SK-N-SH treated with all-trans-retinoic acid at 6 μM for 48 hours (cell line): ENCODE measurements around the gene KCNIP1.

ENCODE experiments used
- CREB5 ChIP-seq: fragments of 250-450 bp; sonication (Bioruptor Pico); IDR thresholded peaks from 2 replicates; pipeline ENCODE4 v1.5.1; 2020; ENCODE audit warnings: low read depth, mild to moderate bottlenecking, moderate library complexity
- ISL1 ChIP-seq: fragments of 250-450 bp; sonication (Bioruptor Pico); IDR thresholded peaks from 2 replicates; pipeline ENCODE4 v2.1.2; 2022; ENCODE audit warnings: mild to moderate bottlenecking, moderate library complexity
- OSR1 ChIP-seq: fragments of 250-450 bp; sonication (Bioruptor Pico); IDR thresholded peaks from 2 replicates; pipeline ENCODE4 v1.8.0; 2022; ENCODE audit warnings: moderate library complexity, mild to moderate bottlenecking, inconsistent platforms
- PATZ1 ChIP-seq: fragments of 250-450 bp; sonication (Bioruptor Pico); IDR thresholded peaks from 2 replicates; pipeline ENCODE4 v1.8.0; 2020; ENCODE audit warnings: mild to moderate bottlenecking, moderate library complexity, borderline replicate concordance
- RARB ChIP-seq: fragments of 250-450 bp; sonication (Bioruptor Pico); IDR thresholded peaks from 2 replicates; pipeline ENCODE4 v1.8.0; 2021; ENCODE audit warnings: mild to moderate bottlenecking, moderate library complexity
- TOX ChIP-seq: fragments of 250-450 bp; sonication (Bioruptor Pico); IDR thresholded peaks from 2 replicates; pipeline ENCODE4 v1.8.0; 2021; ENCODE audit warnings: mild to moderate bottlenecking, moderate library complexity, borderline replicate concordance
- ZFP3 ChIP-seq: fragments of 250-450 bp; sonication (Bioruptor Pico); IDR thresholded peaks from 2 replicates; pipeline ENCODE4 v1.5.0; 2020; ENCODE audit warnings: mild to moderate bottlenecking, moderate library complexity
- ZFP30 ChIP-seq: fragments of 450-650 bp; formaldehyde crosslinking; IDR thresholded peaks from 2 replicates; pipeline ENCODE4 v1.5.0; 2022; ENCODE audit warnings: mild to moderate bottlenecking, moderate library complexity
- ZNF565 ChIP-seq: fragments of 450-650 bp; formaldehyde crosslinking; conservative IDR thresholded peaks from 2 replicates; pipeline ENCODE4 v1.5.0; 2020; ENCODE audit warnings: low read depth, mild to moderate bottlenecking, moderate library complexity
- TF ChIP-seq, protein P1 (sequence below): fragments of 250-450 bp; sonication (Bioruptor Pico); IDR thresholded peaks from 2 replicates; pipeline ENCODE4 v1.5.1; 2021; ENCODE audit warnings: mild to moderate bottlenecking, moderate library complexity

DNA sequence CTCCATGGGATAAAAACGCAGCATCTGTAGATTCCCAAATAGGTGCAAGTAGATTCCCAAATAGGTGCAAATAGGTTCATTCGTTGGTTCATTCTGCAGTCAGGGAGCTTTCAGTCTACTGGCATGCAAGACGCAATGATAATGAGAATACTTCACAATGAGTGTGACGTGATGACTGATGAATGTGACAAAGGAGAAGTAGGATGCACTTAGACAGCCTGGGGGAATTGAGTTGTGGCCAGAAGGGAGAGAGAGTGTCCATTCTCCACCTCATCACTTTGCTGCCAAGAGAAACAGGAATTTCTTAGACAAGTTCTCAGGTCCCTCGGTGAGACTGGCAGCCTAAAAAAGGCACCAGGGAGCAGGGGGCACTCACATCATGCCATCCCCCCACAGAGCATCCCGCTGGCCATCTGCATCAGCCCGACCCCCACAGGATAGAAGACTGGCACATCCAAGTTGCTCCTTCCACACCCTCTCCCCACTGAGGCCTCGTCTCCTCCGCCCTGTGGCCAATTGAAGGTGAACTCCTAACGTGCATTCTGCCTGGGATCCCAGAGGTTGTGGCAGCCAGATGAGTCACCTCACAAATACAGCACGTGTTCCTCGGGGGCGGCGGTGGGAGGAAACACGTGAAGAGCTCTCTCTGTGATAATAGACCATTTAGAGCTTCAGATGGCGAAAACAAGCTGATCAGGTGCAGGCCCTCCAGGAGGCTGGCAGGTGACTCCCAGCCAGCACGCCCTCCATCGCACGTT is 19.9 kb upstream of the KCNIP1 start:
- no peak for TF ChIP-seq OSR1
- TF ChIP-seq RARB, result no peak
- TF ChIP-seq ZFP30 (CRISPR knock-in tag), result no peak
- TF ChIP-seq ZNF565 (CRISPR knock-in tag), result no peak
- TF ChIP-seq ISL1 (CRISPR knock-in tag), result no peak
- TF ChIP-seq TOX (CRISPR knock-in tag), result no peak
- TF ChIP-seq, protein P1, sequence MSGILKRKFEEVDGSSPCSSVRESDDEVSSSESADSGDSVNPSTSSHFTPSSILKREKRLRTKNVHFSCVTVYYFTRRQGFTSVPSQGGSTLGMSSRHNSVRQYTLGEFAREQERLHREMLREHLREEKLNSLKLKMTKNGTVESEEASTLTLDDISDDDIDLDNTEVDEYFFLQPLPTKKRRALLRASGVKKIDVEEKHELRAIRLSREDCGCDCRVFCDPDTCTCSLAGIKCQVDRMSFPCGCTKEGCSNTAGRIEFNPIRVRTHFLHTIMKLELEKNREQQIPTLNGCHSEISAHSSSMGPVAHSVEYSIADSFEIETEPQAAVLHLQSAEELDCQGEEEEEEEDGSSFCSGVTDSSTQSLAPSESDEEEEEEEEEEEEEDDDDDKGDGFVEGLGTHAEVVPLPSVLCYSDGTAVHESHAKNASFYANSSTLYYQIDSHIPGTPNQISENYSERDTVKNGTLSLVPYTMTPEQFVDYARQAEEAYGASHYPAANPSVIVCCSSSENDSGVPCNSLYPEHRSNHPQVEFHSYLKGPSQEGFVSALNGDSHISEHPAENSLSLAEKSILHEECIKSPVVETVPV (CRISPR knock-in tag), result no peak
- TF ChIP-seq PATZ1, result no peak
- no peak for TF ChIP-seq ZFP3 (CRISPR knock-in tag)
- no peak for TF ChIP-seq CREB5 (CRISPR knock-in tag)
